Measurements from ENCODE around the gene ADRA2C. TPM values are rescaled to one million over a fixed set of nuclear protein-coding genes. Genes with fewer than 3 reads are reported as not detected.

The ADRA2C gene
- total and polyA plus RNA-seq, 4 experiments from 2014 or later, result not detected

DNA sequence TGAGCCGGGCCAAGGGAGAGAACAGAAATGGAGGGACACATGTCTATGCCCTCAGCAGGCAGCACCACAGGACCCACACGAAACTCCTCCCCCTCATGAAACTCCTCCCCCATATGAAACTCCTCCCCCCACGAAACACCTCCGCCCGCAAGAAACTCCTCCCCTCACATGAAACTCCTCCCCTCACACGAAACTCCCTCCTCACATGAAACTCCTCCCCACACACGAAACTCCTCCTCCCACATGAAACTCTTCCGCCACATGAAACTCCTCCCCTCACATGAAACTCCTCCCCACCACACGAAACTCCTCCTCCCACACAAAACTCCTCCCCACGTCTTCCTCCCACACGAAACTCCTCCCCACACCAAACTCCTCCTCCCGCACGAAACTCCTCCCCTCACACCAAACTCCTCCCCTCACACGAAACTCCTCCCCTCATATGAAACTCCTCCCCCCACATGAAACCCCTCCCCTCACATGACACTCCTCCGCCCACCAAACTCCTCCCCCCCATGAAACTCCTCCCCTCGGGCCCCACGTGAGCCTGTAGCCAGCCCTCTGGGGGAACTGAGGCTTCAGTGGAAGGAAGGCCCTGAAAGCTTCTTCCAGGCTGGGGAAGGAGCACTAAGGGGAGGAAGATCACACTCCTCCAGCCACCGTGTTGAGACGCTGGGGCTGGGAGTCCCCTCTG, 15.2 kb downstream of the ADRA2C start:
- no peak overlapping the region for H3K27ac Mint-ChIP-seq
- H3K9me3 ChIP-seq (ENCODE audit: control insufficient read depth in 1 of 2, low read length in 2 of 2), result no peaks in the 10 kb centered on the region
- H3K4me1 Mint-ChIP-seq, result no peaks in the 10 kb centered on the region
- POLR2A ChIA-PET (ENCODE audit: partially characterized antibody), result no interaction called here
- H3K4me3 ChIP-seq (ENCODE audit: low read length in 2 of 2), result no peak overlapping the region
- no peaks in the 10 kb centered on the region for H3K4me1 ChIP-seq (ENCODE audit: insufficient read depth, low read length)
- H3K27ac ChIP-seq (ENCODE audit: low read depth, low read length), result no peak overlapping the region
- H3K27me3 Mint-ChIP-seq, result peaks cover 1 to 4% of the 10 kb centered on the region in 2 donors
- intact Hi-C loops (cut with micrococcal nuclease), result no loop called here
- H3K36me3 Mint-ChIP-seq, result no peaks in the 10 kb centered on the region
- H3K9me3 Mint-ChIP-seq, result peaks cover 0 to 3% (median 0%) of the 10 kb centered on the region in 8 donors
- no peaks in the 10 kb centered on the region for H3K36me3 ChIP-seq (ENCODE audit: insufficient read depth, low read length)
- no peak overlapping the region for H3K4me3 Mint-ChIP-seq
- H3K27me3 ChIP-seq (ENCODE audit: insufficient read depth, low read length), result no peaks in the 10 kb centered on the region
- CTCF ChIA-PET (ENCODE audit: partially characterized antibody), result no interaction called here
- DNase-seq, result no peak

DNA sequence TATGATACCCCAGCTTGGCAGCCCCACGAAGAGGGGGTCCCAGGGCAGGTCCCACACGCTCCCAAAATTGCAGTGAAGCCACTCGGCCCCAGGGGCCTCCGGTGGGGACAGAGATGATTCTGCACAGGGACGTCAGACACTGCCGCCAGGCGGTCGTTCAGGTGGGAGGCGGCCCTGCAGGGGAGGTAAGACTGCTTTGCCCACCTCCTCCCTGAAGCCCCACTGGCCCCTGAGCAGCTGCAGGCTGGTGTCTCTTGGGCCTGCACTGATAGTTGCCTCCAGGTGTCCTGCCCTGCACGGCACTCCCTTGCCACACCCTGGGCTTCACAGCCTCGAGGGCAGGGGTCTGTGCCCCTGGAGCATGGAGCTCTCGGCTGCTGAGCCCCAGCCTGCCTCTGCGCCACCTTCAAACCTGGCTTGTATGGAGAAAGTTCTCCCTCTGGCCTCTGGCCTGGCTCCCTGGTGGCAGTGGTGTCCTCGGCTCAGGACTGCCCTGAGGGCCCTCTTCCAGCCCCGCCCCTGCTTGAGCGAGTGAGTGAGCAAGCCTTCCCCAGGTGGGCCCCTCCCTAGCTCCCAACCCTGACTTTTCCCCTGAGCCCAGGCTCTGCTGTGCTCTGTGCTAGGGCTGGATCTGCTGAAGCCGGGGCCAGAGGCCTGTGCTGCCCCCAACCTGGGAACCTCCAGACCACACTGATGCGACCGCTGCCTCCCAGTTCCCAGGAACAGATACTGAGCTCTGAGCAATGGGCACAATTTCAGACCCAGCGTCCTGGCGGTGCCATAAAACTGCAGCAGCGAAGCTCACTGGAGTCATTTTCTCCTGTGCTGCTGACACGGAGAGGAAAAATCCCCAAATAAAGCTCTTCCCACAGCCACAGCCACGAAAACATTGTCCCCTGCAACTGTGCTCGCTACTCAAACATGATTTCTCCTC, 16.1 kb downstream of the ADRA2C start:
- Histone ChIP-seq H3K4me3 (ENCODE audit: low read length in 2 of 2) (no peak overlapping the region), H3K27ac (ENCODE audit: low read depth, low read length) (no peak overlapping the region), H3K36me3 (ENCODE audit: insufficient read depth, low read length) (no peaks in the 10 kb centered on the region), H3K4me1 (ENCODE audit: insufficient read depth, low read length) (no peaks in the 10 kb centered on the region), H3K9me3 (ENCODE audit: control insufficient read depth in 1 of 2, low read length in 2 of 2) (no peaks in the 10 kb centered on the region), H3K27me3 (ENCODE audit: insufficient read depth, low read length) (no peaks in the 10 kb centered on the region)
- H3K4me1 Mint-ChIP-seq, result no peaks in the 10 kb centered on the region
- no peak overlapping the region for H3K27ac Mint-ChIP-seq
- DNase-seq, result no peak
- H3K4me3 Mint-ChIP-seq, result no peak overlapping the region
- intact Hi-C loops (cut with micrococcal nuclease), result no loop called here
- peaks cover 0 to 3% (median 0%) of the 10 kb centered on the region in 8 donors for H3K9me3 Mint-ChIP-seq
- peaks cover 3 to 5% of the 10 kb centered on the region in 2 donors for H3K27me3 Mint-ChIP-seq
- H3K36me3 Mint-ChIP-seq, result no peaks in the 10 kb centered on the region
- ChIA-PET CTCF (ENCODE audit: partially characterized antibody) (no interaction called here), POLR2A (ENCODE audit: partially characterized antibody) (no interaction called here)

DNA sequence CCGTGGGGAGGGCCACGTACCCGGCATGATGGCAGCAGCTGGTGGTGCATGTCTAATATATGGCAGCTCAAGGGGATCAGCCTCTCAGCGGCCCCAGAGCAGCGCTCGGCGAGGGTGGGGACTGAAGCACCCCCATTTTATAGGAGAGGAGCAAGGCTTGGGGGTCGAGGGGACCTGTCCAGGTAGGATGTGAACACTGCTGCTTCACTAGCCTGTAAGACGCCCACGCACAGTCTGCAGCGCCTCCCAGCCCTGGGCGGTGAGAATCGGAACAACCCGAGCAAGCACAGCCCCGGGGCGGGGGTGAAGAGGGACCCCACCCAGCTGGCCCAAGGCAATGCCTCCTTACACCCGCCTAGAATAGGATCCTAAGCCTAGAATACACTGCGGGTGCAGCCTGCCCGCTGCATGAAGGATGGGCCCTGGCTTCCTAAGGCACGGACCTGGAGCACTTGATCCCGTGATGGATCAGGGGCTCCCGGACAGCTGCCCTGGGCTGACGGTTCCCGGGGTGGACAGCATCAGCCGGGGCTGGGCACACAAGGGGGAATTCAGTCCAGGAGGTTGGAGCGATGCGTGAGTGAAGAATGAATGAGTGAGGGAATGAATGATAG, 17.6 kb downstream of the ADRA2C start:
- DNase-seq, result no peak
- Mint-ChIP-seq H3K27ac (no peak overlapping the region), H3K36me3 (no peaks in the 10 kb centered on the region), H3K4me1 (no peaks in the 10 kb centered on the region), H3K4me3 (no peak overlapping the region), H3K27me3 (peaks cover 2 to 4% of the 10 kb centered on the region in 2 donors), H3K9me3 (peaks cover 0 to 3% (median 0%) of the 10 kb centered on the region in 8 donors)
- CTCF ChIA-PET (ENCODE audit: partially characterized antibody), result no interaction called here
- H3K4me1 ChIP-seq (ENCODE audit: insufficient read depth, low read length), result no peaks in the 10 kb centered on the region
- no peak overlapping the region for H3K27ac ChIP-seq (ENCODE audit: low read depth, low read length)
- no peaks in the 10 kb centered on the region for H3K36me3 ChIP-seq (ENCODE audit: insufficient read depth, low read length)
- intact Hi-C loops (cut with micrococcal nuclease), result no loop called here
- no peak overlapping the region for H3K4me3 ChIP-seq (ENCODE audit: low read length in 2 of 2)
- POLR2A ChIA-PET (ENCODE audit: partially characterized antibody), result no interaction called here
- H3K27me3 ChIP-seq (ENCODE audit: insufficient read depth, low read length), result no peaks in the 10 kb centered on the region
- no peaks in the 10 kb centered on the region for H3K9me3 ChIP-seq (ENCODE audit: control insufficient read depth in 1 of 2, low read length in 2 of 2)

DNA sequence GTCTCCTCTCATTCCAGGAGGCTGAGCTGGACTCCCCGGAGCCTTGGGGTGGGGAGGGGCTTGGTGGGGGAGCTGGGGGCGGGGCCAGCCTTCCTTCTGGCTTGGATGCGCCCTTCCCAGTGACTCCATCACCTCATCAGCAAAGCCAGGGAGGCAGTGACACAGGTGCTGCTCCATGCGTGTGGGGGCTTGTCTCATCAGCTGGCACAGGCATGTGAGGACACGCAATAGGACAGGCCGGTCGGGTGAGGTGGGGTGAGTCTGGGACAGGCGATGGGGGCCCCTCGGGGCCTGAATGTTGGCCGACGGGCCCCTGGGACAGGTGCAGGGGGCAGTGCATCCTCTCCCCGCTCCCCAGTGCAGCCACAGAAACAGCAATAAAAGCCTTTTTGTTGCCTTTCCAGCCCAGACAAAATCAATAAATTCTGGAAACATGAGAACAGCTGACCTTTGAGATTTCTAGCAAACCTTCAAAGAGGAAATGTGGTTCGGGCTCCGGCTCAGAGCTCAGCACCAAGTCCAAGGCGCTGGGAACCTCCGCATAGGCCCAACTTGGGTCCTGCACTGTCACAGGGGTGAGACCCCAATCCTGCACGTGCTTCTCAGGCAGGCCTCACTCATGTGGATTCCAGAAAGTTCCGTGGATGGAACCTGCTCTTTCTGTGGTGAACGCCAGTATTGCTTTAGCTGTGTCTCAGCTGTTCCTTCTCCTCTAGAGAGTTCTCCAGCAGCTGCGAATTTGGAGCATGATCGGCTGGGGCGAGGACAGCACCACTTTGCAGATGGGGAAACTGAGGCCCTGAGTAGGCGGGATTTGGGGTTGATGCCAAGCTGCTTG, 18.5 kb downstream of the ADRA2C start:
- Mint-ChIP-seq H3K27me3 (peaks cover 2 to 4% of the 10 kb centered on the region in 2 donors), H3K9me3 (peaks cover 0 to 3% (median 0%) of the 10 kb centered on the region in 8 donors), H3K4me3 (no peak overlapping the region), H3K36me3 (no peaks in the 10 kb centered on the region), H3K4me1 (no peaks in the 10 kb centered on the region), H3K27ac (no peak overlapping the region)
- no peaks in the 10 kb centered on the region for H3K9me3 ChIP-seq (ENCODE audit: control insufficient read depth in 1 of 2, low read length in 2 of 2)
- H3K36me3 ChIP-seq (ENCODE audit: insufficient read depth, low read length), result no peaks in the 10 kb centered on the region
- H3K27me3 ChIP-seq (ENCODE audit: insufficient read depth, low read length), result no peaks in the 10 kb centered on the region
- H3K27ac ChIP-seq (ENCODE audit: low read depth, low read length), result no peak overlapping the region
- POLR2A ChIA-PET (ENCODE audit: partially characterized antibody), result interaction anchor here (0.6 kb wide), 1 partner anchor 27 kb away, joined by 3 read pairs; no protein-coding TSS in a partner anchor
- intact Hi-C loops (cut with micrococcal nuclease), result no loop called here
- no peak overlapping the region for H3K4me3 ChIP-seq (ENCODE audit: low read length in 2 of 2)
- CTCF ChIA-PET (ENCODE audit: partially characterized antibody), result no interaction called here
- no peaks in the 10 kb centered on the region for H3K4me1 ChIP-seq (ENCODE audit: insufficient read depth, low read length)
- no peak for DNase-seq

DNA sequence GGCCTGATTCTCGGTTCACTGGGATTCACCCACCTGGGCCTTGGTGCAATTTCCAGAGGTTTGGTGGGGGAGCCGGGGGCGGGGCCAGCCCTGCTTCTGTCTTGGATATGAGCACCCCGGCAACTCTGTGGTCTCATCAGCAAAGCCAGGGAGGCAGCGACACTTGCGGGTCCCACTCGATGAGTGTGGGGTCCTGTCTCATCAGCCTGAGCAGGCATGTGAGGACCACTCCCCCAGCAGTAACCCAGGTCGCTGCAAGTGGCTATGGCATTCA, 19.0 kb downstream of the ADRA2C start:
- Histone ChIP-seq H3K4me3 (ENCODE audit: low read length in 2 of 2) (no peak overlapping the region), H3K4me1 (ENCODE audit: insufficient read depth, low read length) (no peaks in the 10 kb centered on the region), H3K9me3 (ENCODE audit: control insufficient read depth in 1 of 2, low read length in 2 of 2) (no peaks in the 10 kb centered on the region), H3K27me3 (ENCODE audit: insufficient read depth, low read length) (no peaks in the 10 kb centered on the region), H3K27ac (ENCODE audit: low read depth, low read length) (no peak overlapping the region), H3K36me3 (ENCODE audit: insufficient read depth, low read length) (no peaks in the 10 kb centered on the region)
- POLR2A ChIA-PET (ENCODE audit: partially characterized antibody), result interaction anchor here (0.6 kb wide), 1 partner anchor 27 kb away, joined by 3 read pairs; no protein-coding TSS in a partner anchor
- H3K27ac Mint-ChIP-seq, result no peak overlapping the region
- peaks cover 0 to 3% (median 0%) of the 10 kb centered on the region in 8 donors for H3K9me3 Mint-ChIP-seq
- H3K36me3 Mint-ChIP-seq, result no peaks in the 10 kb centered on the region
- intact Hi-C loops (cut with micrococcal nuclease), result no loop called here
- H3K27me3 Mint-ChIP-seq, result peaks cover 4% of the 10 kb centered on the region in 2 donors
- H3K4me3 Mint-ChIP-seq, result no peak overlapping the region
- H3K4me1 Mint-ChIP-seq, result no peaks in the 10 kb centered on the region
- CTCF ChIA-PET (ENCODE audit: partially characterized antibody), result no interaction called here
- DNase-seq, result no peak

DNA sequence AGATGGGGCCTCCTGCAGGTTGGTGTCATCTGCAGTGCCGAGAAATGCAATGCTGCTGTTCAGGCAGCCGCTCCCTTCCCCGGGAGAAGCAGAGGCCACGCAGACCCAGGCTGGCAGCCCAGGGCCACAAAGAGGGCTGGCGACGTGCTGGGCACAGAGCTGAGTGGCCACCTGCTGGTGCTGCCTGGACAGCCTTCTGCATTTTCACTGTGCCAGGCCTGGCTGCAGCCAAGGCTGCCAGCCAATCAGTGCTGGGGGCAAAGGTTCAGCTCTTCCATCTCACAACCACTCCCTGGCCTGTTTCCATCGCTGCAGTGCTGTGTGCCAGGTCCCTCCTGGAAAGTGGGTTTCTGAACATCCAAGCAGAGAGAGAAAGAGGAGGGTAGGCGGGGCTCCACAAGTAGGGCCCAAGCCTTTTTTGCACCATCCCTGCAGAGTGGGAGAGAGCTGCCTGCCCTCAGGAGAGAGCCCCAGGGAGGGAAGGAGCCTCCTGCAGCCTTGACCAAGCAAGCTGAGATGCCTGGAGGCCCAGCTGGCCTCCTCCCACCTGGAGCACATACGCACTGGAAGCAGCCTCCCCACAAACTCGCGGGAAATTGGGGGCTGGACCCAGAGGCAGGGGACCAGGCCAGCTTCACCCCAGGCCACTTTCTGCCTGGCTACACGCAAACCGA, 20.1 kb downstream of the ADRA2C start:
- H3K27ac ChIP-seq (ENCODE audit: low read depth, low read length), result no peak overlapping the region
- Mint-ChIP-seq H3K36me3 (no peaks in the 10 kb centered on the region), H3K4me1 (no peaks in the 10 kb centered on the region), H3K27ac (no peak overlapping the region), H3K4me3 (no peak overlapping the region), H3K27me3 (peaks cover 4 to 10% of the 10 kb centered on the region in 2 donors), H3K9me3 (peaks cover 0 to 2% (median 0%) of the 10 kb centered on the region in 8 donors)
- intact Hi-C loops (cut with micrococcal nuclease), result no loop called here
- H3K4me3 ChIP-seq (ENCODE audit: low read length in 2 of 2), result no peak overlapping the region
- DNase-seq, result no peak
- ChIA-PET POLR2A (ENCODE audit: partially characterized antibody) (no interaction called here), CTCF (ENCODE audit: partially characterized antibody) (no interaction called here)
- no peaks in the 10 kb centered on the region for H3K4me1 ChIP-seq (ENCODE audit: insufficient read depth, low read length)
- H3K27me3 ChIP-seq (ENCODE audit: insufficient read depth, low read length), result no peaks in the 10 kb centered on the region
- H3K36me3 ChIP-seq (ENCODE audit: insufficient read depth, low read length), result no peaks in the 10 kb centered on the region
- H3K9me3 ChIP-seq (ENCODE audit: control insufficient read depth in 1 of 2, low read length in 2 of 2), result no peaks in the 10 kb centered on the region

All from CD4-positive, alpha-beta memory T cell (primary cell).